ENCODE data around the gene DIAPH2.

Gene DIAPH2

DNA sequence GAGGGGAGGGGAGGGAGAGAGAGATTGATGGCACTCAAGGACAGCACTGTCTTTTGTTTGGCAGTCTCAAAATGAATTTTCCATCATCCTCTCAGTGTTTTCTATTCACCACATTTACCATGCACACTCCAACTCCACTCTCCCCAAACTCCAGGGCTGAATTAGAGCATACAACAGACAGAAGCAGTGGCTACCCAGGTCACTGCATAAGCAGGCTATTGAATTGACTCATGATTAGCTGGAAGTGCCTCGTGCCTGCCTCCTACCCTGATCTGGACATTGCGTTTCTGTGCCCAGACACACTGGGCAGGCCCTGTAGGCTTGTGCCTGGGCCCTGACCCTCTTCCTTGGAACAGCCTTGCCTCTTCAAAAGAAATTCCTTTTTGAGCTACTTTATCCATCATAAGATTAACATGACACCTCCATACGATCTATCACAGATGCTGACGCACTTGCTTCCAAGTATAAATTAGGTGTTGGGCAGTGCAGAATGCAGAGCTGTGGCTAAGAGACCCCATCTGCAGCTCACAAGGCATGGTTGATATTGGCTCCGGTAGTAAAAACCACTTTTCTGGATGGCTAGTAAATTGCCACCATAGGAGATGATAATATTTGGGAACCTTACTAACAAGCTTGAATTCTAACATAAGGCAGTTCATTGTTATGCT, 952.0 kb downstream of the DIAPH2 start:
- H3K27ac ChIP-seq: no peak overlapping the region
- POLR2A ChIA-PET (ENCODE audit: low non-redundant PET): no interaction called here
- no peak for DNase-seq (ENCODE audit: low spot score)
- TF ChIP-seq, protein P1, sequence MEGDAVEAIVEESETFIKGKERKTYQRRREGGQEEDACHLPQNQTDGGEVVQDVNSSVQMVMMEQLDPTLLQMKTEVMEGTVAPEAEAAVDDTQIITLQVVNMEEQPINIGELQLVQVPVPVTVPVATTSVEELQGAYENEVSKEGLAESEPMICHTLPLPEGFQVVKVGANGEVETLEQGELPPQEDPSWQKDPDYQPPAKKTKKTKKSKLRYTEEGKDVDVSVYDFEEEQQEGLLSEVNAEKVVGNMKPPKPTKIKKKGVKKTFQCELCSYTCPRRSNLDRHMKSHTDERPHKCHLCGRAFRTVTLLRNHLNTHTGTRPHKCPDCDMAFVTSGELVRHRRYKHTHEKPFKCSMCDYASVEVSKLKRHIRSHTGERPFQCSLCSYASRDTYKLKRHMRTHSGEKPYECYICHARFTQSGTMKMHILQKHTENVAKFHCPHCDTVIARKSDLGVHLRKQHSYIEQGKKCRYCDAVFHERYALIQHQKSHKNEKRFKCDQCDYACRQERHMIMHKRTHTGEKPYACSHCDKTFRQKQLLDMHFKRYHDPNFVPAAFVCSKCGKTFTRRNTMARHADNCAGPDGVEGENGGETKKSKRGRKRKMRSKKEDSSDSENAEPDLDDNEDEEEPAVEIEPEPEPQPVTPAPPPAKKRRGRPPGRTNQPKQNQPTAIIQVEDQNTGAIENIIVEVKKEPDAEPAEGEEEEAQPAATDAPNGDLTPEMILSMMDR (conservative IDR thresholded peaks at IDR 0.05; ENCODE audit: low read depth): no peak
- CTCF ChIA-PET: no interaction called here

DNA sequence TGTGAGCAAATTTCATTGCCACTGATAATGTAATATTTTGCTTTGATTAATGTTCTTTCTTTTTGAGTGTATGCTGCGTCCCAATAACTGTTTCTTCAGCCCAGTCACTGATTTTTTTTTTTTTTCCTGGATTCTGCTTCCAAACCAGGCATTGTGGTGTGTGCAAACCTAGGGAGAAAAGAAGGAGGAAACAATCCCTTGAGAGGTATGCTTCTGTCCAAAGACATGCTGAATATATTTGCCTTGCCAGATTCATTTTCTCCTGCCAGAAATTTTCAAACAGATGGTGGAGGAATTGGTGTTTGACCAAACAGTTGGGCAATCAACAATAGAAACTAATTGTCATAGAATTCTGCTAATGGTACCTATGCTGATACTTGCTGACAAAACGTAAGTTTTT, 952.6 kb downstream of the DIAPH2 start:
- TF ChIP-seq, protein P1 (conservative IDR thresholded peaks at IDR 0.05; ENCODE audit: low read depth): no peak
- DNase-seq (ENCODE audit: low spot score): no peak
- ChIA-PET POLR2A (ENCODE audit: low non-redundant PET) (no interaction called here), CTCF (no interaction called here)
- H3K27ac ChIP-seq: no peak overlapping the region

DNA sequence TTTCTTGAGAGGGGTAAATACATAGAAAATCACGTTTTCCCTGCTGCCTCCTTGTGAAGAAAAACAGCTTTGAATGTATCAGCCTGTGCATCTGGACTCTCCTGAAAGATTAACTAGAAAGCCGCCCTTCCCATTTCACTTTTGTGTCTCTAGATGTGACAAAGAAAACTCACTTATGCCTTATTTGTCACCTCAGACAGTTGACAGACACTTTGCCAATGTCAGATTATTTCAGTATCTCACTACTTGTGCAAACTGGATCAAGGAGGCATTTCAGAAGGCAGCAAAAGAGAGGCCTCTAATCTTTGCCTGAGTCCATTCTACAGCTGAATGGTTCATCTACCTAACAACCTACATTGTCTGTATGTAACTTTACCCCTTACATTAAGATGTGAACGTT, 954.0 kb downstream of the DIAPH2 start:
- ChIA-PET POLR2A (ENCODE audit: low non-redundant PET) (no interaction called here), CTCF (interaction anchor here (0.7 kb wide), 1 partner anchor 1380 kb away, joined by 8 read pairs; no protein-coding TSS in a partner anchor)
- H3K27ac ChIP-seq: no peak overlapping the region
- TF ChIP-seq, protein P1 (conservative IDR thresholded peaks at IDR 0.05; ENCODE audit: low read depth): no peak
- DNase-seq (ENCODE audit: low spot score): no peak

DNA sequence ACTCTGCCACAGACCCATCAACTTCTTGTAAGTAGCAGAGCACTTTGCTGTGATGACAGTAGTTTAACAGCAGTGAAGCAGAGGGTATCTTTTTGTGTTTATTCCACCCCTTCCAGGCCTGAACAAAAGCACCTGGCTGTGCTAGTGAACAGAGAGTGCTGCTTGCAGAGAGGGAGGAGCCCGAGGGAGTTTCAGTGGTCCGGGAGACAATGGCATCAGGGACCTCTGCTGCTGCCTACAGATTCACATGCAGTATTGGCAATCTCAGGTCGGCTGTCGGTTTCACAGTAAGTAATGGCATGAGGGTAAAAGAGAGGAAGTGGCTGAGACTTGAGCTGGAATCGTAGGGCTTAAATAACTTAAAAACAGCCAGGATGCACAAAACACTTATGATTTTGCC, 954.9 kb downstream of the DIAPH2 start:
- H3K27ac ChIP-seq: no peak overlapping the region
- ChIA-PET CTCF (no interaction called here), POLR2A (ENCODE audit: low non-redundant PET) (no interaction called here)
- DNase-seq (ENCODE audit: low spot score): no peak
- TF ChIP-seq, protein P1 (conservative IDR thresholded peaks at IDR 0.05; ENCODE audit: low read depth): no peak
